ENCODE data around the gene MED15.

Gene MED15

DNA sequence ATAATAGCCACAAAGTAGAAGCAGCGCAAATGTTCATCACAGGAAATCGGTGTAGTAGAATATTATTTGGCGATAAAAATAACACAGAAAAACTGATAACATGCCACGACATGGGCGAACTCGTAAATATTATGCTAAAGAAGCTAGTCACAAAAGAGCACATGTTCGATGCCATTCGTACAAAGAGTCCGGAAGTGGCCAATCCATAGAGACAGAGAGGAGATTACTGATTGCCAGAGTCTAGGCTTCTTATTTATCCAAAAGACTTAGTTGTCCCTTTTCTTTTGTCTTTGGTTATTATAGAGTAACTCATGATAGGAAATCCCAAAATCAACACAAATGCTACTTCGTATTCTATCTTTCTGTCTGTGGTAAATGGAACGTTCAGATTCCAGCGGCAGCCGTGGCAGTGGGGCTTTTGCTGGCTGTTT lies 56.5 kb downstream of the MED15 start:
- peaks cover 14% of the 10 kb centered on the region for H3K36me3 ChIP-seq (ENCODE audit: control insufficient read depth, insufficient read depth, low read length)
- no peak overlapping the region for H2BK120ac ChIP-seq (ENCODE audit: low read depth, low read length)
- no peaks in the 10 kb centered on the region for H3K79me2 ChIP-seq (ENCODE audit: control insufficient read depth, insufficient read depth, low read length)
- no peak overlapping the region for H3K23ac ChIP-seq (ENCODE audit: low read length)
- no peak overlapping the region for H3K18ac ChIP-seq (ENCODE audit: low read length)
- DNase-seq, result no peak
- no peak overlapping the region for H3K9ac ChIP-seq (ENCODE audit: low read length)
- no peak overlapping the region for H3K56ac ChIP-seq (ENCODE audit: low read length)
- H3K4ac ChIP-seq (ENCODE audit: low read depth, low read length), result no peak overlapping the region
- no peak overlapping the region for H2BK5ac ChIP-seq (ENCODE audit: low read length)
- H3K4me3 ChIP-seq (ENCODE audit: low read length), result no peak overlapping the region
- no peaks in the 10 kb centered on the region for H3K27me3 ChIP-seq (ENCODE audit: insufficient read depth, low read length, poor library complexity)
- WGBS (ENCODE audit: extremely low coverage, insufficient coverage, low lambda C conversion rate), result no CpG with 5 or more reads among the region's 13 CpGs
- no peak overlapping the region for H3K27ac ChIP-seq (ENCODE audit: low read depth, low read length)
- no peak overlapping the region for H2AK5ac ChIP-seq (ENCODE audit: low read length)
- H3K4me2 ChIP-seq (ENCODE audit: low read length), result no peak overlapping the region
- no peak overlapping the region for H2BK15ac ChIP-seq (replicated peaks; ENCODE audit: low read depth)
- no peaks in the 10 kb centered on the region for H3K4me1 ChIP-seq (ENCODE audit: control insufficient read depth, low read depth, low read length)
- H4K8ac ChIP-seq (ENCODE audit: low read depth, low read length), result no peak overlapping the region
- H3K79me1 ChIP-seq (ENCODE audit: low read length), result no peaks in the 10 kb centered on the region
- no peak overlapping the region for H4K5ac ChIP-seq (ENCODE audit: low read length)

DNA sequence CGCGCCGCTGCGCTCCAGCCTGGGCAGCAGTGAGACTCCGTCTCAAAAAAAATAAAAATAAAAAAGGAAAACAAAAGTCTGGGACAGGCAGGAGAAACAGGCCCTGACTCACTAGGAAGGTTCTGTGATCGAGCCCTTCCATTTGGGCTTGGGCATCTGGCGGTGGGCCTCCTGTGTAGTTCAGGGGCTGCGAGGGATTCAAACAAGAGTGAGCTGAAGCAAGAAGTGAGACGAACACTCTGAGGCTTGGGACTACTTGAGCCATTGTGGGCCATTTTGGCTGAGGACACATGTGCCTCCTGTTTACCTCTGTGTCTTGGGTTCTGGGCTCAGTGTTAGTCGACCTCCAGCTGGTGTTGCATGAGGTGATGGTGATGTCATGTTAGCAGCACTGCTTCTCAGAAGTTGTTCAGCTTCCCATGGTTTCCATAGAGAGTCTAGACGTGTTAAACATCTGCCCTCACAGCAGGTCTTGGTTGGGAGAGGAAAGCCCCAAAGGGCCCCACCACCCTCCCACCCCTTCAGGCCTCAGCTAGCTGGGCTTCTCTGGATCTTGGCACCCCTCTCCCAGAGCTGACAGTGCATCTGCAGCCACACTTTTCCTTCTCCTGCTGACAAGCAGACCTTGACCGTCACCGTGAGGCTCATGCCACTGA lies 57.8 kb downstream of the MED15 start:
- H3K36me3 ChIP-seq (ENCODE audit: control insufficient read depth, insufficient read depth, low read length), result peaks cover 17% of the 10 kb centered on the region
- H3K4ac ChIP-seq (ENCODE audit: low read depth, low read length), result no peak overlapping the region
- H3K4me2 ChIP-seq (ENCODE audit: low read length), result no peak overlapping the region
- H3K9ac ChIP-seq (ENCODE audit: low read length), result no peak overlapping the region
- no peak overlapping the region for H3K18ac ChIP-seq (ENCODE audit: low read length)
- no CpG with 5 or more reads among the region's 13 CpGs for WGBS (ENCODE audit: extremely low coverage, insufficient coverage, low lambda C conversion rate)
- no peak overlapping the region for H3K4me3 ChIP-seq (ENCODE audit: low read length)
- no peak overlapping the region for H4K8ac ChIP-seq (ENCODE audit: low read depth, low read length)
- no peak overlapping the region for H2AK5ac ChIP-seq (ENCODE audit: low read length)
- H2BK15ac ChIP-seq (replicated peaks; ENCODE audit: low read depth), result no peak overlapping the region
- H2BK120ac ChIP-seq (ENCODE audit: low read depth, low read length), result no peak overlapping the region
- DNase-seq, result no peak
- H3K27ac ChIP-seq (ENCODE audit: low read depth, low read length), result no peak overlapping the region
- H3K79me2 ChIP-seq (ENCODE audit: control insufficient read depth, insufficient read depth, low read length), result no peaks in the 10 kb centered on the region
- H3K56ac ChIP-seq (ENCODE audit: low read length), result no peak overlapping the region
- no peaks in the 10 kb centered on the region for H3K79me1 ChIP-seq (ENCODE audit: low read length)
- no peak overlapping the region for H2BK5ac ChIP-seq (ENCODE audit: low read length)
- H3K23ac ChIP-seq (ENCODE audit: low read length), result no peak overlapping the region
- no peaks in the 10 kb centered on the region for H3K4me1 ChIP-seq (ENCODE audit: control insufficient read depth, low read depth, low read length)
- H4K5ac ChIP-seq (ENCODE audit: low read length), result no peak overlapping the region
- no peaks in the 10 kb centered on the region for H3K27me3 ChIP-seq (ENCODE audit: insufficient read depth, low read length, poor library complexity)

DNA sequence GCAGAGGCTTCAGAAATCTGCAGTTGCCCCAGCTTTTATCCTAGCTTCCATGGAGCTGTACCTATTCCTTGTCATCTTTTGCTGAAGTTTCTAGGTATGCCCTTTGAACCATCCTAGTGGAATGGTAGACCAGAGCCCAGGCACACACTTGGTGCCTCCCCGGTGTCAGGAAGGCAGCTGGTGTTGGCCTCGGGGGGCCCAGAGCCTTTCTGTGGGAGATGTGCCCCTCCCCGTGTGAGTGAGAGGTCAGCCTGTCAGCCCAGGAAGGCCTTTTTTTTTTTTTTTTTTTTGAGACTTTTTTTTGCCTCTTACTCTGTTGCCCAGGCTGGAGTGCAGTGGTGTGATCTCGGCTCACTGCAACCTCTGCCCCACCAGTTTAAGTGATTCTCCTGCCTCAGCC lies 58.4 kb downstream of the MED15 start:
- whole genome bisulfite sequencing (ENCODE audit: extremely low coverage, insufficient coverage, low lambda C conversion rate), result no CpG with 5 or more reads among the region's 4 CpGs
- Histone ChIP-seq H3K56ac (ENCODE audit: low read length) (no peak overlapping the region), H3K18ac (ENCODE audit: low read length) (no peak overlapping the region), H3K79me2 (ENCODE audit: control insufficient read depth, insufficient read depth, low read length) (no peaks in the 10 kb centered on the region), H2AK5ac (ENCODE audit: low read length) (no peak overlapping the region), H3K23ac (ENCODE audit: low read length) (no peak overlapping the region), H2BK5ac (ENCODE audit: low read length) (no peak overlapping the region), H3K4me3 (ENCODE audit: low read length) (no peak overlapping the region), H3K27ac (ENCODE audit: low read depth, low read length) (no peak overlapping the region), H3K36me3 (ENCODE audit: control insufficient read depth, insufficient read depth, low read length) (peaks cover 17% of the 10 kb centered on the region), H3K27me3 (ENCODE audit: insufficient read depth, low read length, poor library complexity) (no peaks in the 10 kb centered on the region), H3K9ac (ENCODE audit: low read length) (no peak overlapping the region), H3K4me2 (ENCODE audit: low read length) (no peak overlapping the region), H3K4me1 (ENCODE audit: control insufficient read depth, low read depth, low read length) (no peaks in the 10 kb centered on the region), H2BK120ac (ENCODE audit: low read depth, low read length) (no peak overlapping the region), H3K79me1 (ENCODE audit: low read length) (no peaks in the 10 kb centered on the region), H3K4ac (ENCODE audit: low read depth, low read length) (no peak overlapping the region), H4K8ac (ENCODE audit: low read depth, low read length) (no peak overlapping the region), H2BK15ac (replicated peaks; ENCODE audit: low read depth) (no peak overlapping the region), H4K5ac (ENCODE audit: low read length) (no peak overlapping the region)
- no peak for DNase-seq

DNA sequence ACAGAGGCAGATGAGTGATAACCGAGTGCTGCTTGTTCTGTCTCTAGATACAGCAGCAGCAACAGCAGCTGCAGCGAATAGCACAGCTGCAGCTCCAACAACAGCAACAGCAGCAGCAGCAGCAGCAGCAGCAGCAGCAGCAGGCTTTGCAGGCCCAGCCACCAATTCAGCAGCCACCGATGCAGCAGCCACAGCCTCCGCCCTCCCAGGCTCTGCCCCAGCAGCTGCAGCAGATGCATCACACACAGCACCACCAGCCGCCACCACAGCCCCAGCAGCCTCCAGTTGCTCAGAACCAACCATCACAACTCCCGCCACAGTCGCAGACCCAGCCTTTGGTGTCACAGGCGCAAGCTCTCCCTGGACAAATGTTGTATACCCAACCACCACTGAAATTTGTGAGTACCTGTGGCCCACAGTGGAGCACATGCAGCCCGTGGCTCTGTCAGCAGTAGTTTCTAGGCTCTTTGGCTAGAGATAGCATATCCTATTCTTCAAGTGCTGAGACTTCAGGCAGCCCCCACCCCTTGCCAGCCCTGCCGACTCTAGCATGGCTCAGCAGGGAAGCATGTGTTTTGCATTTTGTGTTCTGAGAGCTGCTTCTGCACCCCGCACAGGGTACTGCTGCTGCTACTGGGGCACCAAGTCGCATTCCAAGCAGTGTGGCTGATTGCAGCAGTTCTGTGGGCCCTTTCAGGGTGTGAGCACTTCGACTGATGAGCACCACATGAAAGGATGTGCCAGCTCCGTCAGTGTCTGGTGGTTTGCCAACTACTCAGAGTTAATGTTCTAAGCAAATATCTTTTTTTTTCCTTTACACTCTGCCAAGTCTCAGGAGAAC lies 59.2 kb downstream of the MED15 start:
- Histone ChIP-seq H3K9ac (ENCODE audit: low read length) (no peak overlapping the region), H2BK5ac (ENCODE audit: low read length) (no peak overlapping the region), H3K4me3 (ENCODE audit: low read length) (no peak overlapping the region), H3K27me3 (ENCODE audit: insufficient read depth, low read length, poor library complexity) (no peaks in the 10 kb centered on the region), H3K4me1 (ENCODE audit: control insufficient read depth, low read depth, low read length) (no peaks in the 10 kb centered on the region), H3K27ac (ENCODE audit: low read depth, low read length) (no peak overlapping the region), H3K23ac (ENCODE audit: low read length) (no peak overlapping the region), H2AK5ac (ENCODE audit: low read length) (no peak overlapping the region), H3K18ac (ENCODE audit: low read length) (no peak overlapping the region), H4K5ac (ENCODE audit: low read length) (no peak overlapping the region), H3K79me2 (ENCODE audit: control insufficient read depth, insufficient read depth, low read length) (no peaks in the 10 kb centered on the region), H3K79me1 (ENCODE audit: low read length) (no peaks in the 10 kb centered on the region), H3K36me3 (ENCODE audit: control insufficient read depth, insufficient read depth, low read length) (peaks cover 17% of the 10 kb centered on the region), H3K4me2 (ENCODE audit: low read length) (no peak overlapping the region), H3K4ac (ENCODE audit: low read depth, low read length) (no peak overlapping the region), H3K56ac (ENCODE audit: low read length) (no peak overlapping the region), H4K8ac (ENCODE audit: low read depth, low read length) (no peak overlapping the region), H2BK15ac (replicated peaks; ENCODE audit: low read depth) (no peak overlapping the region), H2BK120ac (ENCODE audit: low read depth, low read length) (no peak overlapping the region)
- no CpG with 5 or more reads among the region's 14 CpGs for WGBS (ENCODE audit: extremely low coverage, insufficient coverage, low lambda C conversion rate)
- DNase-seq, result no peak

DNA sequence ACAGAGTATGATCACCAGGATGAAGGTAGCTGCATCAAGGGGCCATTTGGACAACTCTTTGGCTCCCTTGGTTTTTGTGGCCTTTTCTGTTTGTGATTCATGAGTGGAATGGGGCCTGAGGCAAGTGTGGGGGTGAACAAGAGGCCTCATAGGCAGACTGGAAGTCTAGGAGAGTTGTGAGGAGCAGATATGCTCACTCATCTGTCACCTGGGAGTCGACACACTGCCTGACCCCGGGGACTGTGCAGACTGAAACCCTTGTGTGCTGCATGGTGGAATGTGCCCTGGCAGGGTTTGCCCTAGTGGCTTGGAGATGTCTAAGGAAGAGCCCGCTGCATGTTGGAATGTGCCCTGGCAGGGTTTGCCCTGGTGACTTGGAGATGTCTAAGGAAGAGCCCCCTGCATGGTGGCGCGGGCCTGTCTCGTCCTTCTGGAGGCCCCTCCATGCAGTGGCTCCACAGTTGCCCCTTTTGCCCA lies 60.0 kb downstream of the MED15 start:
- Histone ChIP-seq H2BK15ac (replicated peaks; ENCODE audit: low read depth) (no peak overlapping the region), H3K27ac (ENCODE audit: low read depth, low read length) (no peak overlapping the region), H2BK120ac (ENCODE audit: low read depth, low read length) (no peak overlapping the region), H3K9ac (ENCODE audit: low read length) (no peak overlapping the region), H3K79me1 (ENCODE audit: low read length) (no peaks in the 10 kb centered on the region), H3K23ac (ENCODE audit: low read length) (no peak overlapping the region), H3K4me1 (ENCODE audit: control insufficient read depth, low read depth, low read length) (no peaks in the 10 kb centered on the region), H3K4ac (ENCODE audit: low read depth, low read length) (no peak overlapping the region), H3K4me2 (ENCODE audit: low read length) (no peak overlapping the region), H3K4me3 (ENCODE audit: low read length) (no peak overlapping the region), H4K8ac (ENCODE audit: low read depth, low read length) (no peak overlapping the region), H2AK5ac (ENCODE audit: low read length) (no peak overlapping the region), H3K36me3 (ENCODE audit: control insufficient read depth, insufficient read depth, low read length) (peaks cover 19% of the 10 kb centered on the region), H3K56ac (ENCODE audit: low read length) (no peak overlapping the region), H2BK5ac (ENCODE audit: low read length) (no peak overlapping the region), H3K27me3 (ENCODE audit: insufficient read depth, low read length, poor library complexity) (no peaks in the 10 kb centered on the region), H3K79me2 (ENCODE audit: control insufficient read depth, insufficient read depth, low read length) (no peaks in the 10 kb centered on the region), H4K5ac (ENCODE audit: low read length) (no peak overlapping the region), H3K18ac (ENCODE audit: low read length) (no peak overlapping the region)
- no CpG with 5 or more reads among the region's 6 CpGs for WGBS (ENCODE audit: extremely low coverage, insufficient coverage, low lambda C conversion rate)
- no peak for DNase-seq

Data from mesendoderm (in vitro differentiated cells).